ENCODE data around the gene GAS6.
"Not testable (repeated sequence)": the region's sequence is repeated elsewhere in the genome, so short reads cannot be mapped to it uniquely, and the experiment has no call there.

Gene GAS6

GRCh38 chr13:113886561-113887112 lies 22.8 kb upstream of the GAS6 start:
- DNase-seq, result peak in 1 of 2 experiments; percentile 12

DNA sequence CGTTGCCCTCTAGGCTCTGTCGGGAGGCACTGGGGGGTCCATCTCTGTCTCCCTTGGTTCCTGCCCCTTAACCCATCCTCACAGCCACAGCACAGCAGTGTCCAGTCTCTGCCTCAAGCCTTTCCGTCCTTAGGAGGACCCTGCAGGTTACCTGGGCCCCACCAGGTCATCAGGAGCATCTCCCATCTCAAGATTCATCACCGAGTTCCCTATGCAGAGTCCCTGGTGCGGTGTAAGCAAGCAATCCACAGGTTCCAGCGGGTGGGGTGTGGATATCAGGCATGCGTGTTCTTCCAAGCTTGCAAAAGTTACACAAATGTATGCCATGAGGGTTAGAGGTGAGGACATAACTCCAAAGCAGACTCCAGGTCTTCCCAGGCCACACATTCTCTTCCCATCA lies 20.9 kb upstream of the GAS6 start:
- DNase-seq, result no peak

DNA sequence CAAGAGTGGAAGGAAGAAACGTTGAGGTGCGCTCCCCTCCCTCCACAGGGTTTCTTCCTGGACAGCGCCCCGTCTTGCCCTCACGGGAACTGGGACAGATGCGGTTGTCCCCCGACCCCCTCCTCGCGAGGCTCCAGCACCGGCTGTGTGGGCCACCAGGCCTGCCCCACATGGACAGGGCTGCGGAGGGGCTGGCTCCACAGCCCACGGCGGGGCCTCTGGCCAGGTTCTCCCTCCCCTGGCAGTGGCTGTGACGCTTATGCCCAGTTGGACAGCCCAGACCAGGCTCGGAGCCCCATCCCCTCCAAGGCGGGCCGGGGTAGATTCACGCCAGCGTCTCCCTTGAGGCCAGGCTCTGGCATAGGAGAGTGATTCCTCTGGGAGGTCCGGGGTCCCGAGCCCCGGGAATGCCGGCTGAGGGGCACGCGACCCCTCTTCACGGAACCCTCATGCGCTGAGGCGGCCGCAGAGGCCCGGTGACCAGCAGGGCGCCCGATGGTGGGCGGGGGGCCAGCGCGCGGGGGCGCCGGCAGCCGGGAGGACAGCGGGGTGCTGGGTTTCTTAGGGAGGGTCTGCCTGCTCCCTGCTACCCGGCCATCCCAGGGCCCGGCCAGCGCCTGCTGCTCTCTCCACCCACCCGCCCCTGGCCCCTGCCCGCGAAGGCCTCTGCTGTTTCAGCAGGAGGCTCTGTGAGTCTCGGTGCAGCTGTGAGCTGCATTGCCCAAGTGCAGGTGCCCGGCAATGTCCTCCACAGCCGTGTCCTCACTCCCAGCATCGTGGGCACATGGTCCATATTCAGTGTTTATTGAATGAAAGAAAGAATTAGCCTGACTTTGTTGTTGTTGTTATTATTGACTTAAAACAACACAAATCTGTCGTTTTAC lies 20.3 kb upstream of the GAS6 start:
- no peak for DNase-seq

GRCh38 chr13:113883314-113883811 lies 19.5 kb upstream of the GAS6 start:
- DNase-seq, result no peak

DNA sequence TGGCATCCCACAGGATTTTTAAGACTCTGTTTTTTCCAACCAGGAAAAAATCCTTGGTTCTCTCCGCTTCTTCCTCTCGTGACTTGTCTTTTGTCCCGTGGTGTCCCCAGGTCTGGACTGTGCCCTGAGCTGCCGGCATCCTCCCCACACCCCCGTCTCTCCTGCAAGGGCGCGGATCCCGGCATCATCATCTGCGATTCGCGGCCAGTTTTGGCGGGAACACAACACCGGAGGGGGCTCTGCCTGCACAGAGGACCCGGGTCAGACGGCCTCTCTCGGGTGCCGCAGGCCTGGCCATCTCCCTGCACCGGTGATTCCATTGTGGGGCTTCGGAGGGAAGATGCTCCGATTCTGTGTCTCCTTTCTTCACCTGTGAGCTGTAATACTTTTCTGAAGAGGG lies 18.8 kb upstream of the GAS6 start:
- DNase-seq, result no peak

DNA sequence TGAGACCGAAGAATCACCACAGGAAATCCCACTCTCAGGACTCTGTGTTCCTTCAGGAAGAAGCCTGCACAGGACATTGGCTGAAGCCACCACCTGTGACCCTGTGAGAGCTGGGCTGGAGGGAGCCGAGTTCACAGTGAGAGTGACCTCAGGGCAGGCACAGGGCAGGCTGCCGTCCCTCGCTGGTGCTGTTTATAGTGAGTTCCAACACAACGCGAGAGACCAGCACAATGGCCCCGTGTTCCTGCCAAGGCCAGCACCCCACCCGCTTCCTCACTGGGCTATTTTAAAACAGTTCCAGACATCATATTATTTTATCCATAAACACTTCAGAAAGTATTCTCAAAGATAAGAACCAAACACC lies 18.4 kb upstream of the GAS6 start:
- DNase-seq, result no peak

- no peak for DNase-seq
These were observed 17.9 kb upstream of the GAS6 start for GRCh38 chr13:113881614-113882266.

GRCh38 chr13:113880651-113881611 lies 17.1 kb upstream of the GAS6 start:
- DNase-seq, result no peak

- DNase-seq, result peak in 1 of 2 experiments; percentile 15
These were observed 15.9 kb upstream of the GAS6 start for GRCh38 chr13:113879494-113880360.

DNA sequence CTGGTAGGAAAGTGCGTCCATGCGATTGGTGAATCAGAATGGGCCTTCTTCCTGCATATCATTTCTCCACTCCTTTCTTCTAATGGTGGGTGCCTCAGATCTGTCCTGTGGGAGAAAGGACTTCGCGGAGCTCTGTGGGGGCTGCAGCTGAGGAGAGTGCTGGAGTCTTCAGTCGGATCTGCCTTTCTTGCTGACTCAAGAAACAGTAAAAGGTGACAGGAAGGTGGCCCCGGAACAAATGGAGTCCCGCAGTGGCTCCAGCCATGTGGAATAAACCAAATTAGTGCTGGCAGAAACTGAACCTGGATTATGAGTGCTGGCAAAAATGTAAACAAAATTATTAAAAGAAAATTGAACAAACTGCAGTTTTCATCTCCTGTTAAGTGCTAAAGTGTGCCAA lies 15.1 kb upstream of the GAS6 start:
- no peak for DNase-seq

- DNase-seq, result no peak
These were observed 13.5 kb upstream of the GAS6 start for GRCh38 chr13:113877149-113877990.

GRCh38 chr13:113876346-113877148 lies 12.7 kb upstream of the GAS6 start:
- DNase-seq, result no peak

GRCh38 chr13:113875837-113876281 lies 12.0 kb upstream of the GAS6 start:
- DNase-seq, result no peak

DNA sequence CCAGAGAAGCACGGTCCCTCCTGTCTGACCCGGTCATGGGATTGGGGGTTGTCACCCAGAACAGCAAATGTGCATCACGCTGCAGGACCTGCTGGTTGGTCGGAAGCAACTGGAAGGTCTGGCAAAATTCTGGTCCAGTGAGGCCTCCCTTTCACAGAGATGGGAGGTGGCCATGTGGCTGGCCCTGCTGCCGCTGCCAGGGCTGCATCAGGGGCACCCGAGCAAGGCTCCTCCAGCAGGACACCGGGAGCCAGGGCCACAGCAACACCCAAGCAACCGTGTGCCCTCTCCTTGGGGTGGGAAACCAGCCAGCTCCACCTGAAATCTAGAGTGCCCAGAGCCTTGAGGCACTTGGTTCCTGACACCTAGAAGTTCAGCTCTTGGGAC lies 11.5 kb upstream of the GAS6 start:
- no peak for DNase-seq

GRCh38 chr13:113874579-113875428 lies 10.9 kb upstream of the GAS6 start:
- DNase-seq, result peak in 1 of 2 experiments; percentile 29

GRCh38 chr13:113874177-113874576 lies 10.3 kb upstream of the GAS6 start:
- DNase-seq, result peak in 1 of 2 experiments; percentile 18

DNA sequence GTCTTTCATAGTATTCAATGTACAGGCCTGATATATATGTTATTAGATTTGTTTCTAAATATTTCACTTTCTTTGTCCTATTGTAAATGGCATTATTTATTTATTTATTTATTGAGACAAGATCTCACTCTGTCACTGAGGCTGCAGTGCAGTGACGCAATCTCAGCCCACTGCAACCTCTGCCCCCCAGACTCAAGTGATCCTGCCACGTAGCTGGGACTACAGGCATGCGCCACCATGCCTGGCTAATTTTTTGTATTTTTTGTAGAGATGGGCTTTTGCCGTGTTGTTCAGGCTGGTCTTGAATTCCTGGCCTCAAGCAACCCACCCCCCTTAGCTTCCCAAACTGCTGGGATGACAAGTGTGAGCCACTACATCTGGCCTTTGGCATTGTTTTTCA lies 5.4 kb upstream of the GAS6 start:
- no peak for DNase-seq

DNA sequence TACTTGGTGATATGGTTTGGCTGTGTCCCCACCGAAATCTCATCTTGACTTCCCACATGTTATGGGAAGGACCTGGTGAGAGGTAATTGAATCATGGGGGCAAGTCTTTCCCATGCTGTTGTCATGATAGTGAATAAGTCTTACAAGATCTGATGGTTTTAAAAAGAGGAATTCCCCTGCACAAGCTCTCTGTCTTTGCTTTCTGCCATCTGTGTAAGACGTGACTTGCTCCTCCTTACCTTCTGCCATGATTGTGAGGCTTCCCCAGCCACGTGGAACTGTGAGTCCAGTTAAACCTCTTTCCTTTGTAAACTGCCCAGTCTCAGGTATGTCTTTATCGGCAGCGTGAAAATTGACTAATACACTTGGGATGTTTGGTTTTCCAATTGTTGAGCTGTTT lies 4.0 kb upstream of the GAS6 start:
- DNase-seq, result not testable (repeated sequence)

DNA sequence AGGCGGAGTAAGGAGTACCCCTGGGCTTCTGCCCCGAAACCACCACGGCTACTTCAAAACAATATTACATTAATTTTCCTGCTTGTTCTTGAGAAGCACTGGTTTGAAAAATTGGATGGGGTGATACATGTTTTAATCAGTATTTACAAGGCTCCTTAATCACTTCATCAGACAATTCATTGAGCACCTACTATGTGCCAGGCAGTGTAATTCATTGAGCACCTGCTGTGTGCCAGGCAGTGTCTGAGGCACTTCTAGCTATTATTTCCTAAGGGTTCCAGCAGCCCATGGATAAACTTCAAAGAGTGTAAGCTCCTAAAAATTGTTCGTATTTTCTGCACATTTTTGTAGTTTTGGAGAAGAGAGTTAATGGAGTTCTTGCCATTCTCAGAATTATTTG lies 1.6 kb upstream of the GAS6 start:
- DNase-seq, result no peak
